OCI-M2 (cell line): ENCODE results near the gene ATP12A.
"Not testable (repeated sequence)": the region's sequence is repeated elsewhere in the genome, so short reads cannot be mapped to it uniquely, and the experiment has no call there.

ENCODE experiments used
- DNase-seq: peaks from one replicate; lab custom pipeline; 2025; ENCODE audit not compliant: unreplicated experiment; lab: John Stamatoyannopoulos, UW

ATP12A gene

DNA sequence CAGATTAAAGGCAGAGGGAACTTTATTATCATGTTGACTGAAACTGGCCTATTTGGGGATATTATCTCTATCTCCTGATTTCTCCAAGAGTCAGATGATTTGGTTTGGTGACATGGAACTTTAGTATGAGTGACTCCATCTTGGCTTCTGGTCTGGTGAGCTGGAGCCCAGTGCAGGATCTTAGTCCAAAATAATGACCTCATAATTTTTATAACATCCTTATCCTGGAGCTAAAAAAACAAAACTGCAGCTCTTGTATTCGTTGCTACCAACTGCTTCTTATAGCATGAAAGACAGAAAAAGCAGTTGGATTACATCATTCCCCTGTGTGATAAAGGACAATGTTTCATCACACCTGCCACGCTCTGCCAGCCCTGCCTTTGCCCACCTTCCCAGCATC lies 44.5 kb downstream of the ATP12A start:
- no peak for DNase-seq

DNA sequence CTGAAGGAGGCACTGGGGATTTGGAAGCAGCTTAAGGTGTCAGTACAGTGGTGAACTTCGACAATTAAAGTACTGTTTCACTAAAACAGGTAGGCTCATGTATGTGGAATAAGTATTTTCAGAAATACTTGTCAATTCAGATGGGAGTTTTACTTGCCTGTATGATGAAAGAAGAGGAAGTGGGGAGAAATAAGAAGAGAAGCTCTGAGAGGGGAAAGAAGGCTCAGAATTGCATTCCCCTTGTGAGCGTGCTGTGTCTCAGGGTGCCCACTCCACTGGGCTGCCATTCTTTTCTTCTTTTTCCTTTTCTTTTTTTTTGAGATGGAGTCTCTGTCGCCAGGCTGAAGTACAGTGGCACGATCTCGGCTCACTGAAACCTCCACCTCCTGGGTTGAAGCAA lies 45.2 kb downstream of the ATP12A start:
- no peak for DNase-seq

DNA sequence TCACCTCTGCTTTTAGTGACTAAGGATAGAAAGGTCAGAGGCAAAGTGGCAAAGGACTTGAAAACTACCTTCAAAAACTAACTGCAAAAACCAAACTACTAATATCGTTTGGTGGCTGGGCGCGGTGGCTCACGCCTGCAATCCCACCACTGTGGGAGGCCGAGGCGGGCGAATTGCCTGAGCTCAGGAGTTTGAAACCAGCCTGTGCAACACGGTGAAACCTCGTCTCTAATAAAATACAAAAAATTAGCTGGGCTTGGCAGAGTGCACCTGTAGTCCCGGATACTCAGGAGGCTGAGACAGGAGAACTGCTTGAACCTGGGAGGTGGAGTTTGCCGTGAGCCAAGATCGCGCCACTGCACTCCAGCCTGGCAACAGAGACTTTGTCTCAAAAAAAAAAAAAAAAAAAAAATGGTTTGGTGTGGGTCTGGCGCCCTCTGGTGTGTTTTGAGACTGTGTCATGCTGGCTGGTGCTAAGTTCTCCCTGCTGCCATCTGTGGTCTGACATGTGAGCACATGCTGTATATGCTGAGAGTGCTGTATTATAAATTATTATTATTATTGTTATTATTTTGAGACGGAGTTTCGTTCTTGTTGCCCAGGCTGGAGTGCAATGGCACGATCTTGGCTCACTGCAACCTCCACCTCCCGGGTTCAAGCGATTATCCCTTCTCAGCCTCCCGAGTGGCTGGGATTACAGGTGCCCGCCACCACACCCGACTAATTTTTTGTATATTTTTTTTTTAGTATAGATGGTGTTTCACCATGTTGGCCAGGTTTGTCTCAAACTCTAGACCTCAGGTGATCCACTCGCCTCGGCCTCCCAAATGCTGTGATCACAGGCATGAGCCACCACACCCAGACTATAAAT lies 47.8 kb downstream of the ATP12A start:
- DNase-seq: peak; percentile 7

DNA sequence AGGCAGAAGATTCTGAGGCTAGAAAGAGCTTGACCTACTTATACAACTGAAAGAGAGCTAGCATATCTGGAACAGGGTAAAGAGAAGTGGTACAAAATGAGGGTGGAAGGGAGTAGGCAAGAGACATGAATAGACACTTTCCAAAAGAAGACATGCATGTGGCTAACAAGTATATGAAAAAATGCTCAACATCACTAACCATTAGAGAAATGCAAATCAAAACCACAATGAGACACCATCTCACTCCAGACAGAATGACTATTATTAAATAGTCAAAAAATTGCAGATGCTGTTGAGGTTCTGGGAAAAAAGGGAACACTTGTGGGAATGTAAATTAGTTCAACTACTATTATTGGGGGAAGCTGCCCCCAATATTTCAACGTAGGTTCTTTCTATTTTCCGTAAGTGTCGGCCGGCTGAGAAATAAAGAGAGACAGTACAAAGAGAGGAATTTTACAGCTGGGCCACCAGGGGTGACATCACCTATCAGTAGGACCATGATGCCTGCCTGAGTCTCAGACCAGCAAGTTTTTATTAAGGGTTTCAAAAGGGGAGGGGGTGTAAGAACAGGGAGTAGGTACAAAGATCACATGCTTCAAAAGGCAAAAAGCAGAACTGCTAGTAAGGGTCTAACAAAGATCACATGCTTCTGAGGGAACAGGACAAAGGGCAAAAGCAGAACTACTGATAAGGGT lies 50.8 kb downstream of the ATP12A start:
- not testable (repeated sequence) for DNase-seq

DNA sequence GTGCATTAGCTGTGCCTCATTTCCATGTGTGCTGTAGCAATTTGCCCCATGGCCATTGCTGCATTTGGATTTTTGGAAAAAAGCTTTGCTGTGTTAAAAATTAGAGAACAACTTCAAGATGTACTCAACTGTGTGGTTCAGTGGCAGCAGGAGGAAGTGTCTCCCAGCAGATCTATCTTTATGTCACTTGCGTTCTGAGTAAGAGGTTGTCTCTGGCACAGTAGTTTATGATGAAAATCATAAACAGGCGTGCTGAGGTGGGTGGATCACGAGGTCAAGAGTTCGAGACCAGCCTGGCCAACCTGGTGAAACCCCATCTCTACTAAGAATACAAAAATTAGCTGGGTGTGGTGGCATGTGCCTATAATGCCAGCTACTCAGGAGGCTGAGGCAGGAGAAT lies 54.7 kb downstream of the ATP12A start:
- no peak for DNase-seq

DNA sequence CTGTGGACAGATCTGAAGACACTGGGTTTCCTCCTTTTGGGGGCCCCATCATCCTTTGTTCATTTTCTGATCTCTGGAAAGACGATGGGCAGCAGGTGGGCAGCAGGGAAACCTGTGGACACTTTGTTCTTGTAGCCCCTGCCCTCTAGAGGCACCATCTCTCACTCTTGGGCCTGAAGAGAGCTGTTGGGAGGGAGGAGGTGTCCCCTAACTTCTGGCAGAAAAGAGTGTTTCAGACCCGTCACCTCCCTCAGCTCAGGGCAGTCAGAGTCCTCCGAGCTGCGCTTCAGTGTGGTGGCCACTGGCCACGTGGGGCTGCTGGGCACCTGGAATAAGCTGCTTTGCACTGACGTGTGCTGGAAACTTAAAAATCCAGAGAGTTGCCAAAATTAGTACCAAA lies 56.8 kb downstream of the ATP12A start:
- DNase-seq: no peak

DNA sequence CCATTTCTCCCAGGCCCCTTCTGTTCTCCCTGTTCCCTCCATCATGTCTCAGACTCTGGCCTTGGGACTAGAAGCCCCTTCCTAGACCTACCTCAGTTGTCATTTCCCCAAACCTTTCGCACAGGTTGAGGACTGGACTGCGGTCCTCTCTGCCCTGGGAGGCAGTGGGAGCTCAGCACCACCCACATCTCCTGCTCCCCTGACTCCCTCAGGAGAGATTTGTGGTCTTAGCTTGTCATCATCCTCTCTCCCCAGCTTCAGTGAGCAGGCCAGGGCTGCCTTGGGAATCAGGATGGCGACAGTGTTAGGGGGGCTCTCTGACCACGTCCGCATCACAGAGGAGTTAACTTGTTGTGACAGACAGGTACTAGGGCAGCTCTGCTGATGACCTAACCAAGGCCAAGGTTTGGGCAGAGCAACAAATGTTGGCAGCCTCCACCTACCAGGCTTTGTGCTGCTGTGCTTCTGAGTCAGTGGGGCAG lies 58.2 kb downstream of the ATP12A start:
- no peak for DNase-seq

DNA sequence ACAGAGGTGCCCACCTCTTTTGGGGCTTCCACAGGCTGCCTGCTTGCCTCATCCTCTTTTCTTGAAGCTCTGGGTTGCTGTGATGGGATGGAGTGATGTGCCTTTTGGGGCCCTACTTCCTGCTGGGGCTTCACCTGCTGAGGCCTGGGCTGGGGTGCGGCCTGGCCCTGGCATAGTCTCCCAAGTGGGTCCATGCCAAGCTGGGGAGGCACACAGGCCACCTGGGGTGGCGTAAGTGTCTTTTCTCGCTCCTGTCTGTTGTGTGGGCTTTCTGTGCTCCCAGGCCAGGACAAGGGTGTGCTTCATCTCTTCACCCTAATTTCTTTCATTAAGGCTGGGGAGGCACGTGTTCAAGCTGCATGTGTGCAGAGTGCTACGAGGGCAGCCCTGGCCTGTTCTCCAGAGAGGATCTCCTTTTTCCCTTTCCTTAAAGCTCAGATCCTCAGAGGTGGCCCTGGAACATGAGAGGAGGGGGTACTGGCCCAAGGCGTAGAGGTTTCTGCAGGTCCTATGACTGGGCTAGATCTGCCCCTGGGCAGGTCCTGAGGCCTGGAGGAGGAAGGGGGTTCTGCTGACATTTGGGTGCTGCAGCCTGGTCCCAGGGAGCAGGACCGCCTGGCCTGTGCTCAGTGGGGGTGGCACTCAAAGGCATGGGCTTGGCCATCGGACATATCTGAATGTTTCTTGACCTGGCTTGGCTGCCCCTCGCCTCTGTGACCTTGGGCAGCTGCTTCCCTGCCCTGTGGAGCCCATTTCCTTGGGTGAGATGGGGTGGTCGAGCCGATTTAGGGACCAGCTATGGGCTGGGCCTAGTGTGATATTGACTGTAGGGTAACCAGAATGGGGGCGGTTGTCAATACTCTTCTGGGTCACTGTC lies 60.0 kb downstream of the ATP12A start:
- no peak for DNase-seq

DNA sequence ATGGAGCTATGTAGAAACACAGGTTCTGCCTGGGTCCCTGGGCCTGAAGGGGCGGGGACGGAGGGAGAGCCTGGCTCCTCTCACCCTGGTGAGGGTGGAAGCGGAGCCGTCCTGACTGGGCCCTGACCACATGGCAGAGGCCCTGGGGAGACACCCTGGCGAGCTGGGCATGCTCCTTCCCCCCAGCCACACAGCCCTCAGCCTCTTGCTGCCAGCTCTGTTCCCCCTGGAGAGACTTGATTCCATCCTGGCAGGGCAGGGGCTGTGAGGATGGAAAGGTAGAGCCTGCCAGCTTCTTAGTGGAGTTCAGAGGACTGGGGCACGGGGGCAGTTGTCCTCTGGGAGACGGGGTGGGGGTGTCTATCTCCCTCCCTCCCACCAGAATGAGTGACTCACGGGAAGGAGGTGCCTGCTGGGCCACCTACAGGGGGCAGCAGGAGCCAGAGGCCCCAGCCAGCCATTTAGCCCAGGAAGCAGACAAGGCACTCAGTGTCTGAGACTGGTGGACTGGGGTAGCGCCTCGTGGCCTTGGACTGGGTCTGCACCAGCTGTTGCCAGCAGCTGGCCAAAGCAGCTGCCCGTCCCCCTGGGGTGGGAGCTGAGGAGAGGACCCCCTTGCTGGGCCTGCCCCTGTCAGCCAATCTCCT lies 60.9 kb downstream of the ATP12A start:
- no peak for DNase-seq

DNA sequence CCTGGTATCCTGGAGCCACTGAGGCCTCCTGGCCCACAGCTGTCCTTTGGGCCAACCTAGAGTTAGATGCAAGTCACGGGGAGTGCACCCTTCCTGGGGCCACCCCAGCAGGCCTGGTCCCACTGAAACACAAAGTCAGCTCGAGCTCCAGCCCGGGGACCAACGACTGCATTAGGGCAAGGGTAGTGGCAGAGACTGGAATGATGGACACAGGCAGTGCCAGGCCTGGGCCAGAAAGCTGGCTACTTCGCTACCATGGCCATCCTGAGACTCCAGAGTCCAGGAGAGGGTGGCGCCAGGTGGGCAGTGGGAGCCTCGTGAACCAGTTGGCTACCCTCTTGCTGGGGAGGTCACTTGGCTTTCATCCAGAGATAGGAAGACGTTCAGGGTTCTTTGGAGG lies 61.6 kb downstream of the ATP12A start:
- DNase-seq: no peak

DNA sequence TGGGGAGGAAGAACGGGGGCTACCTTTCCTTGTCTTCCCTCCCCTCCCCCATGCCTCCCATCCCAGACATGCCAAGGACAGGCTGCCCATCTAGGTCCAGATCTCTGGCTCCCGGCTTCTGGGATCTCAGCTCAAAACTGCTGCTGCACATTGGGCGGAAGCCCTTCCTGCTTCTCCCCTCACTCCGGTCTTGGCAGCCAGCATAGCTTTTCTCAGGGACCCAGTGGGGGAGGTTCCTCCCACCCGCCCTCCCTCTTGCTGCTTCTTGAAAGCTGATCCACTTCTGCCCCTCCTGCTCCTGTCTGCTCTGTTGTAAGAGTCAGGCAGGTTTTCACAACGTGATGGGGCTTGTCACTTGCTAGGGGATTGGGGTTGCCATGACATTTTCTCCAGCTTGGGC lies 62.1 kb downstream of the ATP12A start:
- DNase-seq: no peak

DNA sequence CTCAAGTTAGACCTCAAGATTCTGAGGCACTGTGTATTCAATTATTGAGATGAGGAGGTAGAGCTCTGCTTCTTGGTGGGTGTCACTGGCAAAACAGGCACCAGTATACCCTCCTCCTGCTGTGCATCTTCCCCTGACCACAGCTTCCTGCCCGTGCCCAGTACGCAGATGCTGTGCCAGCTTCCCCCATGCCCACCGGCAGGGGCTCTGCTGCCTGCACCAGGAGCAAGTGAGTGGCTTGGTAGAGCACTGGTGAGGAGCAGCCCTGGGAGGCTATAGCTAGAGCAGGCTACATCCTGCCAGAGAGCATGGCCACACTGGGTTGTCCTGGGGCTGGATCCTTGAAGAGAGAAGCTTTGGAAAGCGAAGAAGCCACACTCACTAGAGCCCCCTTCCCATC lies 62.8 kb downstream of the ATP12A start:
- DNase-seq: no peak

DNA sequence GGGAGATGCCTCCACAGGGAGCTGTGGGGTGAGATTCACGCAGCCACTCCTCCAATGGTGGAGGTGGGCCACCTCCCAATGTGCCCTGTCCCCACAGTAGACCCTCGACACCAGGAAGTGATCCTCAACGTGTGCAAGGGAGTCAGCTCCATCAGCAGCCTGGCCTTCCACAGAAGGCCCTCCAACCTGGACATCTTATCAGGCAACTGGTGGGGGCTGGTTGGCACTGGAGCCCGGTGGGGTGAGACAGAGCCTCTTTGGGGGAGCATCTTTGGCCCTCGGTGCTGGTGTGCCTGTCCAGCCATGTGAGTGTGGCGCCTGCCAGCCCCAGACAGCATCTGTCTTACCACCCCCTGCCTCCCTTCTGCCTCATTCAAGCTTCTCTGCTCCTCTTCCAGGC lies 64.0 kb downstream of the ATP12A start:
- no peak for DNase-seq

DNA sequence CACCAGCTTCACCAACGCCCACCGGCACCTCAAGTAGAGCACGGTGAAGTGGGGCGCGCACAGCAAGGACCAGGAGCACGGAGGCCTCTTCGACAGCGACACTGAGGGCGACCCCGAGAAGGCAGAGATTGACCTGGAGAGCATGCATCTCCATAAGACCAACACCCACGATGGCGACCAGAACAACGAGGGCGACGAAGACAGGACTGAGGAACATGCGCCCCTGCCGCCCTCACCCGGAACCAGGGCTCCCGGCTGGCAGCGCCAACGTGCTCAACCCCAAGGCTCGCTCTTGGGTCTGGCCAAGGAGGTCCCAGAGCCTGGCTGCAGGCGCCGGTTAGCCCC lies 65.3 kb downstream of the ATP12A start:
- DNase-seq: no peak

DNA sequence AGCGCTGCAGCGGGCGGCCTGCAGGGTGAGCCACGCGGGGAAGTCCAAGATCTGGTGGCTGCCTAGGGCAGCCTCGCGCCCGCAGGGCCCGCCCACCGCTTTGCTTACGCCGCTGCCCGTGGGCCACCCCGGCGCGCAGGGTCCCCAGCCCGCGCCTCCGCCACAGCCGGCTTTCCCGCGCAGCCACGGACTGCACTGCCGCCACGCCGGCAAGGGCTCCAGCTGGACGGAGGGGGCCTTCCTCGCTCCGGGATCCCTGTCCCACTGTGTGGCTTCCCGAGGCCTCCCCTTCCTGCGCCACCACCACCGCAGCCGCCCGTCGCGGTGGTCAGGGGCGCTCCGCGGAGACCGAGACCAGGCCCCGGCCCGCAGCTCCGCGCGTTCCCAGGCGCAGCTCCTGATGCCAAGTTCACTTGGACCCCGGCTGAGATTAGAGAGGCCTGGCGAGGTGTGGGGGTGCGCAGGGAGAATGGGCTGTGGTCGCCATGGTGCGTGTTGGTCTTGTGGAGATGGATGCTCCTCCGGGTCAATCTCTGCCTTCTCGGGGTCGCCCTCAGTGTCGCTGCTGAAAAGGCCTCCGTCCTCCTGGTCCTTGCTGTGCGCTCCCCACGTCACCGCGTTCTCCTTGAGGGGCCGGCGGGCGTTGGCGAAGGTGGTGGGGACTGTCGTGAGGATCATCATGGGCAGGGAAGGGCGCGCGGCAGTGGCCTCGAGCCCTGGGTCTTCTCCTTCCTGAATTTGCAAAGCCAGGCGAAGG lies 65.8 kb downstream of the ATP12A start:
- no peak for DNase-seq

DNA sequence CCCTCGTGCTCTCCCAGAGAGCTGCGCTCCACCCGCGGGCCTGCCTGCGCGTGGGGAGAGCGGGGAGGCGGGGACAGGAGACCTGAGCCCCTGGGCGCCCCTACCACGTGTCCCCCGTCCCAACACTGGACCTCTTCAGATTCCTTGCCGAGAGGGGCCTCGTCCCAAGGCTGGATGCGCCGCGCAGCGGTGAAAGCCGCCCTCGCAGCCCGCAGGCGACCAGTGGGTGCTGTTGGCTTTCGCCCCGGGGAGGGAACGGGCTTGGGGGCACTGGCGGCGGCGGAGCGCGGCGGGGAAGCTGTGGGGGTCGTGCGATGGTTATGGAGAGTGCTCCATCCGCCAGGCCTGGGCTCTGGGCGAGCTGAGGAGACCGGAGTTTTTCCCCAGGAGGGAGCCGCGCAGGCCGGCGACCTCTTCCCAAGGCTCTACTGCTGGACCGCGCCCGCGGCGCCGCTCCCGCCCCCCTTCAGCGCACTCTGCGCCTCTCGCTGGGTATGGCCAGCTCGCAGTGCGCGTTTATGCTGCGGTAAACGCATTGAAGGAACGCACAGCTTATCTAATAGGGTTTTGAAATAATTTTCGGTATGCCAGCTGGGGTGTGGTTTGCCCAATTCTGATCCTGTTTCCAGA lies 66.5 kb downstream of the ATP12A start:
- no peak for DNase-seq

DNA sequence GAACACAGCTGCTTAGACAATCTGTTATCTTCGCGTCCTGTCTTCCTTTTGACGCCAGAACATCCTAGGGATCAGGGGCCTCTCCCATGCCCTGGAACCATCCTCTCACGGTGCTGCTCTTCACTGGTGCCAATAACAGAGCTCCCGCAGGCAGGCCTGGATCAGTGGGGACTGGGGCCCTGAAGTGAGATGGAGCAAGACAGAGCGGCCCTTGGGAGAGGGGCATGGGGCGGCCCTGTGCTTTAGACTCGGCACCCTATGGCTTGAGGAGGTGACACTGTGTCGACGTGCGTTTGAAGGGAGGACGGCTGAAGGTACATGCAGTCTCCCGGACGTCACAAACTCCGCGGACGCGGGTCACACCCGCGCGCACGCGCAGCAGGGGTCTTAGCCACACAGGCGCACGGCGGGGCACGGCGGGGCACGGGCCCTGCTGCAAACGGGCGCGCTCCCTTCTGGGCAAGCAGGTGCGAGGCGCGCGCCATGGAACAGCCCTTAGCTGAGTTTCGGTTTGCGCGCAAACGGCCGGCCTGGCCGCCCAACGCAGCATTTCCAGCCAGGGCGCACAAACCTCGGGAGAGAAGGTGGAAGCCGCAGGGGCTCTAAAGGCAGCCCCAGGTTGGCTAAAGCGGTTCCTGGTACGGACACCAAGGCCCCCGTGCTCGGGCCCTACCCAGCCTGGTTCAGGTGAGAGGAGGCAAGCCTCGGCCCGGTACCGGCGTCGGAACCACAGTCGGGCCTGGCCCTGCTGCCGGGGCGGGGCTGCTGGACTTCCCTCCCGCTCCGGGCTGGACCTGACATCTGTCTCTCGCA lies 67.2 kb downstream of the ATP12A start:
- DNase-seq: no peak

DNA sequence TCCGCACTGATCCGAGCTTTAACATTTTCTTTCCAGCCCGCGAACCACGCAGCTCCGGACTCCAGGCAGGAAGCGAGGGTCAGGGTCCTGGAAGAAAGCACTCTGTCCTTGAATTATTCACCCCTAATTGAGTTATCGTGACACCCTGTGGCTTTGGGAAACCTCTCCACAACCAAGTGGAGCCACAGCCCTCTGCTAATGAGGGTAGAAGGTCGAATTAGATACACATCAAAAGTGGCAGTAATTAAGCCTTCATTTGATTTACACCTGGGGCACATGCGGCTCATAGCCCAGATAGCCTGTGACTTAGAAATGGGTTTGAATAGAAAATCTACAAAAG lies 67.8 kb downstream of the ATP12A start:
- DNase-seq: no peak

DNA sequence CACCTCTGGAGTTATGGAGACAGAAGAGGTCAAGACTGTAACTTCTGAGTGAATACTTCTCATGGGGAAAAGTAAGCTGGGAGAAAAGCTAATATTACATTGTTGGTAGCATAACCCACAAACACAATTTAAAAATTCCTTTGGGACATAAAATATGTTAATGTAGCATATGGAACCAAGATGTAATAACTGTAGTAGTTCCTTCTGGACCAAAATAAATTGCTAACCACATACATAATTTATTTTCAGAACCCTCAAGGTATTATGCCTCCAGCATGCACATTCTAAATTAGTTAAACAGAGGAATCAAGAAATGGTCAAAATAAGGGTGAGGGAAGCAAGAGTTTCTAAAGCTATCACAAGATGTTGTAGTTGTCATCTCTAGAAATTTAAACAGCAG lies 79.0 kb downstream of the ATP12A start:
- DNase-seq: no peak
